Esophagus squamous epithelium (tissue), 4 donors: ENCODE measurements around the gene TM9SF2.

Experiments
- CTCF ChIP-seq, 6 experiments: fragments of 450-650 bp in 4 of 6; fragments of 200-600 bp in 2 of 6; sonication (generic) in 2 of 6; IDR thresholded peaks; one replicate each; pipeline ENCODE4 v1.5.1; 2016 to 2019; ENCODE audit warnings: antibody characterized with exemption in 6 of 6, mild to moderate bottlenecking in 4 of 6, moderate library complexity in 4 of 6
- POLR2A ChIP-seq, 4 donors: fragments of 450-650 bp; IDR thresholded peaks; one replicate each; pipeline ENCODE4 v1.6.1; 2017; ENCODE audit warnings: antibody characterized with exemption in 4 of 4, mild to moderate bottlenecking in 4 of 4, moderate library complexity in 3 of 4

DNA sequence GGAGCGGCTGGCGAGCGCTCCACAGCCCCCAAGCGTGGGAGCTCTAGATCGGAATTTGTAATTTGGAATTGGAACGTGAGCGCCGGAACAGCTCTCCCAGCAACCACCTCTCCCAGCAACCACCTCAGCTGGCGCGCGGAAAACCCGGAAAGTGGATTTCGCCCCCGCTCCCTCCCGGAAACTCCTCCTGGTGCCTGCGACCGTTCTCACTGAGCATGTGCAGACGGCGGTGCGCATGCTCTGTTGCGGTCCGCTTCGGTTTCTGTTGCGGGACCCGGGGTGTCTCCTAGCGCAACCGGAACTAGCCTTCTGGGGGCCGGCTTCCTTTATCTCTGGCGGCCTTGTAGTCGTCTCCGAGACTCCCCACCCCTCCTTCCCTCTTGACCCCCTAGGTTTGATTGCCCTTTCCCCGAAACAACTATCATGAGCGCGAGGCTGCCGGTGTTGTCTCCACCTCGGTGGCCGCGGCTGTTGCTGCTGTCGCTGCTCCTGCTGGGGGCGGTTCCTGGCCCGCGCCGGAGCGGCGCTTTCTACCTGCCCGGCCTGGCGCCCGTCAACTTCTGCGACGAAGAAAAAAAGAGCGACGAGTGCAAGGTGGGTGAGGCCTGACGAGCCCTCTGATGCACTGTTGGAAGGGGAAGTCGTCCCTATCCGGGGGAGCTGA is at the start of gene TM9SF2:
- TF ChIP-seq CTCF (IDR thresholded peaks at IDR 0.05) (peak in 1 of 6 experiments; percentile 29), POLR2A (IDR thresholded peaks at IDR 0.05) (peak in 3 of 4 donors; percentile 43 to 86 (median 51))
